HUDEP-2 (cell line): Measurements from ENCODE around the gene ATP2B3.

ENCODE experiments used
- DNase-seq, 76 experiments: peaks; one replicate each; lab custom pipeline; 2025; ENCODE audit not compliant: unreplicated experiment in 76 of 76; lab: John Stamatoyannopoulos, UW

The ATP2B3 gene

GRCh38 chrX:153564047-153564606 lies 46.7 kb downstream of the ATP2B3 start:
- DNase-seq = no peak

DNA sequence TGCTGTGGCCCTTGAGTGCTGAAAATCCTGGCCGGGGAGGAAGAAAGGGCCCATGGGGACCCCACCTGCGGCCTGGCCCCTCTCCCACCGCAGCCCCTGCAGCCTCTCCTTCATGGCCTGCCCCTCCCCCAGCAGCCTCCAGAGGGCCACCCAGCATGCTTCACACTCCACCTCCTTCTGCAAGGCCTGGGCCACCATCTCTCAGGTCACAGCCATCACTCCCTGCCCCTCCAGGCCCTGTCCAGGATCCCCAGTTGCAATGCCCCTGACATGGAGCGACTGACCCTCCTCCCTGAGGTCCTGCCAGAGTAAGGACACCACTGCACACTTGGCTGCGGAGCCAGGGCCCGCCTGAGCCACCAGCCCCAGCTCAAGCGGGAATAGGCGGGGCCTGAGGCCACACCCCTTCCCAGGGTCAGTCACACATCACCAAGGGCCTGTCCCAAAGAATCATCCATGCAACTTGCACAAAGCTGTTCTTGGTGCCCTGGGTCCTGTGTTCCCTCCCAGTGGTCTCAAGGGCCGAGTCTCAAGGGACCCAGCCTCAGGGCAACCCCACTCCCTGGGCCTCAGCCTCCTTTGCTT lies 48.6 kb downstream of the ATP2B3 start:
- no peak for DNase-seq

DNA sequence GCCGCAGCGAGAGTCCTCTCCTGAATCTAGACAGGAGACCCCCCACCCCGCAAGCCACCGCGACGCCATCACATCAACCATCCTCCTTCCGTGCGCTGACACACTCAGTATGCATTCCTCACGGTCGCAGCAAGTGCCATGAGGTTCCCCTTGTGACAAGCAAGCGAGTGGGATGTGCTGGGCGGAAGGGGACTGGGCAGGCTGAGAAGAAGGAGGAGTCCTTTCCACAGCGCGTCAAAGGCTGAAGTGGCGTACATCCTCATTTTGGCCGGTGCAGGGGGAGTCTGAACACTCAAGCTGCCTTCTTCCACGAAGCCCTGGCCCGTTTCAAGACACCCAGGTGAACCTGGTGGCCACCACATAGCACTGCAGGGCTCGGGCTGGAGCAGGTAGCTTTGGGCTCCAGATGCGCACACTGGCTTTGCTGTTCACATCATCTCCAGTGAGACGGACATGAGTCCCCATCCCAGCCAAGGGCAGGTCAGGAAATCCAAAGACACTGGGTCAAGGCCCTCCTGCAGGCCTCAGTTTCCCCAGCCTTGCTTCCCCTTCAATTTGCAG lies 51.1 kb downstream of the ATP2B3 start:
- no peak for DNase-seq

DNA sequence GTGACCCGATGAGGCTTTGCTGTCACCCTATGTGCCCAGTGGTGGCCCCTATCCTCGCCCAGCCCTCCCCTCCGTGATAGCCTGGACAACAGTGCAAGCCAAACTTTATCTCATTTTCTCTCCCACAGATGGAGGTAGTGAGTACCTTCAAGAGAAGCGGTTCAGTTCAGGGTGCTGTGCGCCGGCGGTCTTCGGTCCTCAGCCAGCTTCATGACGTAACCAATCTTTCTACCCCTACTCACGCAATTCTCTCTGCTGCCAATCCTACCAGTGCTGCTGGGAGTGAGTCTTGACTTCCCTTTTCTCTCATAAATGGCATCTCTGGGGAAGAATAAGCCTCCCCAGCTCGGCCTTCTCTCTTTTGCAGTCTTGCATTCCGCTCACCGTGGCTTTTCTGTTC lies 52.0 kb downstream of the ATP2B3 start:
- no peak for DNase-seq

GRCh38 chrX:153571534-153571908 lies 54.1 kb downstream of the ATP2B3 start:
- no peak for DNase-seq

GRCh38 chrX:153572601-153573000 lies 55.2 kb downstream of the ATP2B3 start:
- no peak for DNase-seq

DNA sequence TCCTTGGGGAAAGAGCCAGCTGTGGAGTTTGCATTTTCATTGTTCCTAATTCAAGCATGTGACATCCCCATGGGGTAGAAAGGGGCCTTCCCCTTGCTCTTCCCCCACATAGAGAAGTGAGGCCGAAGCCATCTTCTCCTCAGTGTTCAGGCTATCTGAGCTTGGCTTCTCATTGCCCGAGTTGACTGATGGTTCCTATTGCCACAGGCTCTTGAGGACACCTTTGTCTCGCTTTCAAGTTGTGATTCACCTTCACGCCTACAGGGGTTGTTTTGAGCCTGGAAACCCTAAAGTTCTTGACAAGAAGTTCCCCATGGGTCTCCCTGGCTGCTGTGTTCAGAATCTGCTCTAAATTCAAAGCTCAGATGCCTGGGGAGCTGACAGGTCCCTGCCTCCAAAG lies 56.5 kb downstream of the ATP2B3 start:
- peak in 1 of 76 experiments; percentile 13 for DNase-seq

GRCh38 chrX:153576239-153576870 lies 58.9 kb downstream of the ATP2B3 start:
- DNase-seq = no peak

DNA sequence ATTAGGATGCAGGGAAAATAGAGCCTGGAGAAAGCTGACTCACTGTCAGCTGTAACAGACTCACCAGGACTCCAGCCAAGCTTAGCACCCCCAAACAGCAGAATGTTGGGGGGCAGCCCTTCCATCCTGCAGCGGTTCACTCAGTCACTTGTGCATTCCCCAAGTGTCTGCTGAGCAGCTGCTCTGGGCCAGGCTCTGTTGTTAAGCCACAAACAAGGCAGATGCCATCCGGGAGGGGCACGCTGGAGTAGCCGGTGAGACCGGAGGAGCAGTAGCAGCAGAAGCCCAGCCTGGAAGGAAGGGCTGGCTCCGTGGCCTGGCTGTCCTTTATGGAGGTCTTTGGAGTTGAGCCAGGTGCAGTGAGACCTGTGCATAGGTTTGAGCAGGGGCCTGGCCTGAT lies 59.5 kb downstream of the ATP2B3 start:
- no peak for DNase-seq

DNA sequence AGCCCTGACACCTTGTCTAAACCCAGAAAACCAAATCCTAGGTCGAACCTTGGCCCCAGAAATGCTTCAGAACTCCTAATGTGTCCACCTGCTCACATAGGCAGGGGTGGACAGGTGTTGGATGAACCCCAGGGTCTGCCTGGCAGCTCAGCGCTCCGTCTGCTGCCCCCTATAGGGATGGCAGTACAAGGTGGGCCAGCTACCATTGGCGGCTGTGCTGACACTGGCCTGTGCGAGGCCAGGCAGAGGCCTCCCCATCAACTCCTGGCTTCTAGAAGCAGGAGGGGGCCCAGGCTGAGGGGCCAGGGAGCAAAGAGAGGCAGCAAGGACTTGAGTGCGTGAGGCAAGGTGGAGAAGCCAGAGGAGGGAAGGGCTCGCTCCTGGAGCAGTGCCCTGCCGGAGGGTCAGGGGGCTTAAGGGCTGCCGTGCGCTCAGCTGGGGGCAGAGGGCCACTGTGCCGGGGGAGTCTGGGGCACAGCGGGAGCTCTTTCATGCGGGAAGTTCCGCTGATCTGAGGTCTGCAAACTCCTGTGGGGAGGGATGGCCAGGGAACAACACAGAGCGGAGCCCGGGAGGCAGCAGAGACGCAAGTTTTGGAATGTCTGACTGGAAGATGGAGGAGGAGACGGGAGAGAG lies 60.9 kb downstream of the ATP2B3 start:
- DNase-seq = no peak

GRCh38 chrX:153578889-153579288 lies 61.4 kb downstream of the ATP2B3 start:
- DNase-seq = no peak

DNA sequence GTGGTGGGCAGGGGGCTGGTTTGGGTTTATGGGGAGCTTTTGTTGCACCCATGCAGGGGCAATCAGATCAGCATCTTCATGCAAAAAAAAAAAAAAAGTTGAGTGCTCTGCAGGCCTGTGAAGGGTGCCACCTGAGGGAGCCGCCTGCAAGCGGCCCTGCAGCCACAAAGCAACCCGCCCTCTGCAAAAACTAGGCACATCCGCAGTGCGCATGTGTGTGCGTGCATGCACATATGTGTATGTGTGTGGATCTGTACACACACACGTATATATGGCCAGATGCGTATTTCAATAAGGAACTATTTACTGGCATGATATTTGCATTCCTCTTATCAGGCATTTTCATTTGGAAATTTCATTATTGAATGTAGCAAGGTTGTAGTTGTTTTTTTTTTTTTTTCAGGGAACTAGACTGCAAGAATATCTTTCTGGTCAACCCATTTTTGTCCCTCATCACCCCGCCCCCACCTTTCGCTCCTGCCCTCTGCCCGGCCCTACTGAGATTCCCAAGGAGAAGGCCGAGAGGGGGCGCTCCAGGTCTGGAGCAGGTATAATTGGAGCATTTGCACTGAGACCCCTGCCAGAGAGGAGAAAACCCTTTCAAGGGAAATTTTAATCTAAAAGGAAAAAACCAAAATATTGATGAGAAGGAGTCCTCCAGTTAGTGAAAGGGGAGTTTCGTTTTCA lies 63.4 kb downstream of the ATP2B3 start:
- no peak for DNase-seq

DNA sequence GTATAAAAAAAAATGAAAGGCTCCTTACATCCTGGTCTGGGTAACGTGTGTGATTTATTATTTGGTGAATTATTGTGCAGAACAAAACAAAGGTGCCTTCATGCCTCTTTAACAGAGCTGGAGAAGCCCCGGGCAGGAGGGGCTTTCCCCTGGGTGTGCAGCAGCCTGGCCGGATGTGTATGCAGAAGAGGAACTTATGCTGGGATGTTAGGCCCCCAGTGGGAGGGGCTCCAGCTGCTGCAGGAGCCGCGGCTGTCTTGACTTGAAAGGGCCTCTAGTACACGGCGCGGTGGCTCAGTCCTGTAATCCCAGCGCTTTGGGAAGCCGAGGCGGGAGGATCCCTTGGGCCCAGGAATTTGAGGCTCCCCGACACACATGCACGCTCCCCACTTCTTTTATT lies 65.5 kb downstream of the ATP2B3 start:
- DNase-seq = no peak

GRCh38 chrX:153583433-153583832 lies 66.0 kb downstream of the ATP2B3 start:
- DNase-seq = no peak

GRCh38 chrX:153585827-153586226 lies 68.4 kb downstream of the ATP2B3 start:
- no peak for DNase-seq

DNA sequence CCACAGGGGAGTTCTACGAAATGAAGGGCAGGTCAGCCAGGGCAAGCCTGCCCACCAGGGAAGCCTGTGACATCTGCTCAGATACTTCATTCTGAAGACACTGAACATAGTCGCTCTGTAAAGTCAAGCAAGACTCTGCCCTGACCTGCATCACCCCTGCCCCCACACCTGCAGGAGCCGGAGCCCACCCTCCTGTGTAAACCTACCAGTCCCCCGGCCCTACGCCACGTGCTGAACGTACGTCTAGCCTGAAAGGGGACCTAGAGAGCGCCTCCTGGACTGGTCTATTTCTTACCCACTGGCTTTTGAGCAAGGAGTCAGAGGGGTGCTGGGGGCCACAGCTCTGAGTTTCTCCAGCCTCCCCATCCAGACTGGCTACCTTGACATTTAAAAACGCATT lies 69.9 kb downstream of the ATP2B3 start:
- no peak for DNase-seq

DNA sequence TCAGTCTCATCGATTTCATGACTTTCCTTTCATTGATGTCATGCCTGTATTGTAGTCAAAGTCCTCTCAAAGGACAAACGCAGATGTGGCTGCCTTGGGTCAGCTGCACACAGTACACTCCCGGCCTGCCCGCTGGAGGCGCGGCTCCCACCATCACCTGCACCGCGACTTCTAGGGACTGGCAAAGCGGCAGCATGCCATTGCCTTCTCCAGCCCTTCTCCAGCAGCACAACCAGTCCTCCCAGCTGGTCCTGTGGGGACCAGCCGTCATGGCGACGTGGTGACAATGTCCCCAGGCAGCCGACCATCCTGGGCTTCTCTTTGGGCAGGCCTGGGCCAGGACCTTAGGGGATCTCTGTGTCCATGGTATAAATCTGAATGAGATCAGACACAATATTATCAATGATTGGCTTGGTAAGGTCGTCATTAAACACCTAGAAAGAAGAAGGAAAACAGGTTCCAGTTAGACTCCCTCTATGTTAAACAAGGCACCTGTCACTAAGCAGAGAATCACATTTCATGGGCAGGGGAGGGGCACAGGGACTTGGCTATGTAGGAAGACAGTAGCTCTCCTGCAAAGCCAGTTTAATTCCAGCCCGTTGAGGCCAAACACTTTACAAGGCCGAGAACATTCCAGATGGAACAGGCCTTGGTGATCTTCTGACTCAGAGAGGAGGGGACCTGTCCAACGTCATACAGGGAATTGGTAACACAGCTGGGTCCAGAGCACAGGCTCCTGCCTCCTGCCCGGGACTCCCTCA lies 70.8 kb downstream of the ATP2B3 start:
- DNase-seq = no peak

DNA sequence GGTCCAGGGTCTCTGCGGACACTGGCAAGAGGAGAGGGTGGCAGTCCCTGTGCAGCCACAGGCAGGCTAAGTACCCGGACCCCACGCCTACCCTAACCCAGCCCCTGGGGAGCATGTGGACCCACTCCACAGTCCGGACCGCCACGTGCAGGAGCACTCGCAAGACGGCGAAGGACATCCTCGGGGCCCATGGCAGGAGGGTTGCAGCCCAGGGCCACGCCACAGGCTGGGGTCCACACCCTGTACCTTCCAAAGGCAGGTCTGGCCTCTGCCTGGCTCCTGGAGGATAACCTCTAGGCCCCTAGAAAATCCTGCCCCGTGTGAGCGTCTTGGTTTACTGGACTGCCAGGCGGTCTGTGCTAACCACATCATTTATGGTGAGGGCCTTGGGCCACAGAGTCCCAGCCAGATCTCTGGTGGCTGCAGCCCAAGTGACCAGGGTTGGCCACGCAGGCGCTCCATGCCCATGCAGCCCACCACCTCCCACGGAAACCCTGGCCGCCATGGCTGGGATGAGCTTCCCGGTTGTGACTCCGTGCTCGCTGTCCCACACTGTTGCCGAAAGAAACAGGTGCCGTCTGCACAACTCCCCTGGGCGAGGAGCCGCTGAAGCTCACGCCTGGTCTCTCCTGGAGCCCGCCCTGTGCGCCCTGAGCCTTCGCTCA lies 71.5 kb downstream of the ATP2B3 start:
- DNase-seq = no peak

- no peak for DNase-seq
Measured at GRCh38 chrX:153590961-153591956, 73.8 kb downstream of the ATP2B3 start.
